GM12892 (cell line): ENCODE results near the gene CAMK2D.

Experiments used
- POLR2A ChIP-seq: IDR thresholded peaks from 2 replicates; pipeline ENCODE4 v1.6.1; 2011; ENCODE audit warnings: low read depth, low read length, control low read depth
- POLR2AphosphoS5 ChIP-seq: IDR thresholded peaks from 2 replicates; pipeline ENCODE4 v1.6.1; 2011; ENCODE audit warnings: low read depth, low read length, control low read depth
- TAF1 ChIP-seq: IDR thresholded peaks from 2 replicates; pipeline ENCODE4 v1.6.1; 2011; ENCODE audit warnings: low read depth, mild to moderate bottlenecking, control low read depth, low read length, borderline replicate concordance

DNA sequence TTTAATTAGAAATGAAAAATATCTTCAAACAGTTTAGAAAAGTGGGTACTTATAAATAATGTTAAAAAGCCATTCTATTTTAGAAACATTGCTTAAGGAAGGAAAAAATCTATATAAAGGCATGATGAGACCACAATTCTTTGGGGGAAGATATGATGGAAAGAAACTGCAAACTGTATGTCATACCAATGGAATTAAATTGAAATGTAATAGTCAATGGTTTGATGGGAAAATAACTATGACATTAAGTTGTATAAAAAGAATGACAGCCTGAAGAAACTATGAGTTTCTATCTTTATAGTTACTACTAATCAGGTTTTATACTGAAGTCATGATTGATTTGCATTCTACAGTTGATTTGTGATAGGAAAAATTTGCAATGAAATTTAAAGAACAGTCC, 40.3 kb upstream of the CAMK2D start:
- TF ChIP-seq POLR2AphosphoS5, result no peak
- TF ChIP-seq TAF1, result no peak
- TF ChIP-seq POLR2A, result no peak
